ENCODE results near the gene WNK1. TPM values are rescaled to one million over a fixed set of nuclear protein-coding genes. Genes with fewer than 3 reads are reported as not detected.

The WNK1 gene
- total RNA-seq, 1 experiment from 2014 or later: 117 TPM

GRCh38 chr12:913919-914698, 161.7 kb downstream of the WNK1 start:
- H4K8ac ChIP-seq (replicated peaks; ENCODE audit: insufficient read length, low read depth, low read length): no peak overlapping the region
- H4K5ac ChIP-seq (ENCODE audit: insufficient read length, low read depth, low read length): no peak overlapping the region
- peak overlapping the region; percentile 73 to 95 (median 95) for H3K27ac Mint-ChIP-seq
- H3K79me1 ChIP-seq (ENCODE audit: insufficient read depth, low read depth, low read length, poor library complexity, severe bottlenecking): no peaks in the 10 kb centered on the region
- H3K23me2 ChIP-seq (ENCODE audit: insufficient read length, low read depth, low read length, poor library complexity, severe bottlenecking): no peaks in the 10 kb centered on the region
- no peaks in the 10 kb centered on the region for H3K9me3 ChIP-seq (ENCODE audit: control insufficient read depth, low read depth, low read length)
- WGBS (ENCODE audit: extremely low coverage, insufficient read length, low lambda C conversion rate): no CpG with 5 or more reads among the region's 15 CpGs
- H3K4me3 Mint-ChIP-seq: no peak overlapping the region
- H3K27ac ChIP-seq (ENCODE audit: insufficient read length, low read depth, low read length): peak overlapping the region; percentile 66
- H3K9me3 Mint-ChIP-seq: no peaks in the 10 kb centered on the region; a peak in 2 of 5 replicates
- TF ChIP-seq CTCF (conservative IDR thresholded peaks at IDR 0.05): no peak
- no peak overlapping the region for H3K4ac ChIP-seq (ENCODE audit: low read depth, low read length)
- H3K23ac ChIP-seq (ENCODE audit: insufficient read length, low read depth, low read length): no peak overlapping the region
- peaks cover 50 to 80% (median 77%) of the 10 kb centered on the region in 3 experiments for H3K36me3 Mint-ChIP-seq (ENCODE audit: insufficient read depth in 1 of 3, low read depth in 3 of 3)
- no peak overlapping the region for H2AK5ac ChIP-seq (ENCODE audit: insufficient read length, low read length)
- no peaks in the 10 kb centered on the region for H4K20me1 ChIP-seq (ENCODE audit: control insufficient read depth, insufficient read depth, insufficient read length)
- H2BK5ac ChIP-seq (ENCODE audit: insufficient read length, low read length): no peak overlapping the region
- no peak overlapping the region for H3K56ac ChIP-seq (ENCODE audit: insufficient read length, low read depth, low read length)
- no peaks in the 10 kb centered on the region for H3K27me3 ChIP-seq (ENCODE audit: insufficient read depth, low read length)
- H3K4me1 Mint-ChIP-seq: peaks cover 6 to 16% of the 10 kb centered on the region in 2 experiments; a peak in 2 of 4 replicates
- H2BK15ac ChIP-seq (ENCODE audit: low read depth, low read length): no peak overlapping the region
- no peak overlapping the region for H2AFZ ChIP-seq (ENCODE audit: low read length)
- H2BK120ac ChIP-seq (ENCODE audit: low read depth, low read length, poor library complexity, severe bottlenecking): no peak overlapping the region
- H2BK12ac ChIP-seq (ENCODE audit: insufficient read length, low read depth, low read length): no peak overlapping the region
- H3T11ph ChIP-seq (ENCODE audit: low read length): no peak overlapping the region
- no peak overlapping the region for H3K18ac ChIP-seq (ENCODE audit: insufficient read length, low read depth, low read length)
- no peaks in the 10 kb centered on the region for H3K27me3 Mint-ChIP-seq (ENCODE audit: low read depth)
- no peak overlapping the region for H2BK20ac ChIP-seq (ENCODE audit: low read depth, low read length, poor library complexity, severe bottlenecking)
- DNase-seq: no peak
- H3K79me2 ChIP-seq (ENCODE audit: insufficient read depth, low read length): no peaks in the 10 kb centered on the region
- no peak overlapping the region for H4K91ac ChIP-seq (ENCODE audit: insufficient read length, low read depth, low read length)
- no peak overlapping the region for H3K9ac ChIP-seq (ENCODE audit: extremely low read depth, insufficient read length, low read length)
- H3K4me1 ChIP-seq (ENCODE audit: insufficient read depth, low read length): no peaks in the 10 kb centered on the region; the same call in 1 of the 2 replicates
- H3K14ac ChIP-seq (ENCODE audit: insufficient read depth, low read length): no peak overlapping the region
- H3K4me2 ChIP-seq (ENCODE audit: insufficient read depth, insufficient read length, low read length): no peak overlapping the region

Data from H9 (cell line).